ENCODE results near the gene NR4A1.

NR4A1 gene

GRCh38 chr12:52049286-52049685, 2.0 kb upstream of the NR4A1 start:
- H3K4me1 ChIP-seq (ENCODE audit: control insufficient read depth, low read depth, low read length) = peaks cover 11% of the 10 kb centered on the region
- no peak overlapping the region for H3K4me3 ChIP-seq (ENCODE audit: low read length)
- no peak overlapping the region for H3K9ac ChIP-seq (ENCODE audit: low read length)
- no peak overlapping the region for H3K27ac ChIP-seq (ENCODE audit: low read length)
- H3K27me3 ChIP-seq (ENCODE audit: control insufficient read depth, insufficient read depth, low read length) = peaks cover 44% of the 10 kb centered on the region
- H3K36me3 ChIP-seq (ENCODE audit: control insufficient read depth, low read depth, low read length) = no peaks in the 10 kb centered on the region
- H3K9me3 ChIP-seq (ENCODE audit: control insufficient read depth, low read depth, low read length) = no peaks in the 10 kb centered on the region

GRCh38 chr12:52049688-52050087, 1.6 kb upstream of the NR4A1 start:
- H3K36me3 ChIP-seq (ENCODE audit: control insufficient read depth, low read depth, low read length) = no peaks in the 10 kb centered on the region
- H3K4me1 ChIP-seq (ENCODE audit: control insufficient read depth, low read depth, low read length) = peaks cover 11% of the 10 kb centered on the region
- H3K27ac ChIP-seq (ENCODE audit: low read length) = no peak overlapping the region
- no peaks in the 10 kb centered on the region for H3K9me3 ChIP-seq (ENCODE audit: control insufficient read depth, low read depth, low read length)
- H3K9ac ChIP-seq (ENCODE audit: low read length) = no peak overlapping the region
- peaks cover 44% of the 10 kb centered on the region for H3K27me3 ChIP-seq (ENCODE audit: control insufficient read depth, insufficient read depth, low read length)
- no peak overlapping the region for H3K4me3 ChIP-seq (ENCODE audit: low read length)

- Histone ChIP-seq H3K27ac (ENCODE audit: low read length) (no peak overlapping the region), H3K4me1 (ENCODE audit: control insufficient read depth, low read depth, low read length) (peaks cover 11% of the 10 kb centered on the region), H3K36me3 (ENCODE audit: control insufficient read depth, low read depth, low read length) (no peaks in the 10 kb centered on the region), H3K4me3 (ENCODE audit: low read length) (peak overlapping the region; percentile 67), H3K9me3 (ENCODE audit: control insufficient read depth, low read depth, low read length) (no peaks in the 10 kb centered on the region), H3K27me3 (ENCODE audit: control insufficient read depth, insufficient read depth, low read length) (peaks cover 44% of the 10 kb centered on the region), H3K9ac (ENCODE audit: low read length) (peak overlapping the region; percentile 35)
Measured at GRCh38 chr12:52050116-52050757, 1.0 kb upstream of the NR4A1 start.

GRCh38 chr12:52052468-52053186, 1.4 kb downstream of the NR4A1 start:
- H3K4me1 ChIP-seq (ENCODE audit: control insufficient read depth, low read depth, low read length) = peaks cover 11% of the 10 kb centered on the region
- peaks cover 44% of the 10 kb centered on the region for H3K27me3 ChIP-seq (ENCODE audit: control insufficient read depth, insufficient read depth, low read length)
- no peak overlapping the region for H3K27ac ChIP-seq (ENCODE audit: low read length)
- peaks cover 8% of the 10 kb centered on the region for H3K36me3 ChIP-seq (ENCODE audit: control insufficient read depth, low read depth, low read length)
- no peaks in the 10 kb centered on the region for H3K9me3 ChIP-seq (ENCODE audit: control insufficient read depth, low read depth, low read length)
- H3K9ac ChIP-seq (ENCODE audit: low read length) = no peak overlapping the region
- H3K4me3 ChIP-seq (ENCODE audit: low read length) = no peak overlapping the region

GRCh38 chr12:52053536-52054209, 2.4 kb downstream of the NR4A1 start:
- Histone ChIP-seq H3K36me3 (ENCODE audit: control insufficient read depth, low read depth, low read length) (peaks cover 9% of the 10 kb centered on the region), H3K27me3 (ENCODE audit: control insufficient read depth, insufficient read depth, low read length) (peaks cover 40% of the 10 kb centered on the region), H3K27ac (ENCODE audit: low read length) (no peak overlapping the region), H3K9ac (ENCODE audit: low read length) (no peak overlapping the region), H3K9me3 (ENCODE audit: control insufficient read depth, low read depth, low read length) (no peaks in the 10 kb centered on the region), H3K4me1 (ENCODE audit: control insufficient read depth, low read depth, low read length) (peaks cover 11% of the 10 kb centered on the region), H3K4me3 (ENCODE audit: low read length) (no peak overlapping the region)

GRCh38 chr12:52054231-52054832, 3.1 kb downstream of the NR4A1 start:
- Histone ChIP-seq H3K27ac (ENCODE audit: low read length) (no peak overlapping the region), H3K9me3 (ENCODE audit: control insufficient read depth, low read depth, low read length) (no peaks in the 10 kb centered on the region), H3K27me3 (ENCODE audit: control insufficient read depth, insufficient read depth, low read length) (peaks cover 33% of the 10 kb centered on the region), H3K4me3 (ENCODE audit: low read length) (no peak overlapping the region), H3K36me3 (ENCODE audit: control insufficient read depth, low read depth, low read length) (peaks cover 12% of the 10 kb centered on the region), H3K4me1 (ENCODE audit: control insufficient read depth, low read depth, low read length) (peaks cover 11% of the 10 kb centered on the region), H3K9ac (ENCODE audit: low read length) (no peak overlapping the region)

- Histone ChIP-seq H3K9me3 (ENCODE audit: control insufficient read depth, low read depth, low read length) (no peaks in the 10 kb centered on the region), H3K36me3 (ENCODE audit: control insufficient read depth, low read depth, low read length) (peaks cover 15% of the 10 kb centered on the region), H3K27ac (ENCODE audit: low read length) (no peak overlapping the region), H3K4me3 (ENCODE audit: low read length) (no peak overlapping the region), H3K4me1 (ENCODE audit: control insufficient read depth, low read depth, low read length) (peaks cover 9% of the 10 kb centered on the region), H3K27me3 (ENCODE audit: control insufficient read depth, insufficient read depth, low read length) (peaks cover 25% of the 10 kb centered on the region), H3K9ac (ENCODE audit: low read length) (no peak overlapping the region)
Measured at GRCh38 chr12:52054833-52055730, 3.8 kb downstream of the NR4A1 start.

GRCh38 chr12:52055731-52056711, 4.8 kb downstream of the NR4A1 start:
- Histone ChIP-seq H3K9me3 (ENCODE audit: control insufficient read depth, low read depth, low read length) (no peaks in the 10 kb centered on the region), H3K27me3 (ENCODE audit: control insufficient read depth, insufficient read depth, low read length) (peaks cover 17% of the 10 kb centered on the region), H3K9ac (ENCODE audit: low read length) (no peak overlapping the region), H3K27ac (ENCODE audit: low read length) (no peak overlapping the region), H3K4me1 (ENCODE audit: control insufficient read depth, low read depth, low read length) (peaks cover 6% of the 10 kb centered on the region), H3K36me3 (ENCODE audit: control insufficient read depth, low read depth, low read length) (peaks cover 15% of the 10 kb centered on the region), H3K4me3 (ENCODE audit: low read length) (no peak overlapping the region)

- Histone ChIP-seq H3K9me3 (ENCODE audit: control insufficient read depth, low read depth, low read length) (no peaks in the 10 kb centered on the region), H3K27me3 (ENCODE audit: control insufficient read depth, insufficient read depth, low read length) (peaks cover 9% of the 10 kb centered on the region), H3K4me3 (ENCODE audit: low read length) (no peak overlapping the region), H3K9ac (ENCODE audit: low read length) (no peak overlapping the region), H3K36me3 (ENCODE audit: control insufficient read depth, low read depth, low read length) (peaks cover 15% of the 10 kb centered on the region), H3K4me1 (ENCODE audit: control insufficient read depth, low read depth, low read length) (peaks cover under 1% of the 10 kb centered on the region), H3K27ac (ENCODE audit: low read length) (no peak overlapping the region)
Measured at GRCh38 chr12:52056801-52057637, 5.8 kb downstream of the NR4A1 start.

All from iPS-18a (cell line).